Activated CD8-positive, alpha-beta T cell treated with anti-CD3 and anti-CD28 coated beads for 36 hours (primary cell): Measurements from ENCODE around the gene CD2. TPM values are rescaled to one million over a fixed set of nuclear protein-coding genes. Genes with fewer than 3 reads are reported as not detected.
A peak's percentile ranks its signal among the peaks of the same experiment; 100 is the strongest.

ENCODE experiments used
- ATAC-seq: fragments of 200-7000 bp; cut with Tn5 transposase; one replicate; pipeline ENCODE4 v1.10.0; 2021; ENCODE audit warnings: mild to moderate bottlenecking, moderate library complexity
- CTCF ChIA-PET: fragments of 350-600 bp; sonication (Branson Sonifier 250); formaldehyde crosslinking; loops from one replicate; lab custom pipeline; 2021; ENCODE audit warnings: antibody characterized with exemption; lab: Charles Lee
- POLR2A ChIA-PET: fragments of 350-600 bp; sonication (Branson Sonifier 250); formaldehyde crosslinking; loops from one replicate; lab custom pipeline; 2021; ENCODE audit warnings: antibody characterized with exemption; lab: Charles Lee
- DNase-seq: peaks from one replicate; pipeline ENCODE4 v3.0.0-alpha.2; 2020
- H3K27ac Mint-ChIP-seq: one replicate; pipeline ENCODE4 v1.8.0; 2021; ENCODE audit warnings: mild to moderate bottlenecking, mixed read lengths
- H3K27me3 Mint-ChIP-seq: one replicate; pipeline ENCODE4 v1.8.0; 2021; ENCODE audit warnings: mixed read lengths
- H3K36me3 Mint-ChIP-seq: one replicate; pipeline ENCODE4 v1.8.0; 2021; ENCODE audit warnings: low read depth, mixed read lengths
- H3K4me1 Mint-ChIP-seq: one replicate; pipeline ENCODE4 v1.8.0; 2021; ENCODE audit warnings: low read depth, mixed read lengths
- H3K4me3 Mint-ChIP-seq: one replicate; pipeline ENCODE4 v1.8.0; 2021; ENCODE audit warnings: mild to moderate bottlenecking, moderate library complexity, mixed read lengths
- H3K9me3 Mint-ChIP-seq: one replicate; pipeline ENCODE4 v1.8.0; 2021; ENCODE audit warnings: mixed read lengths
- CTCF ChIP-seq: fragments of 200-600 bp; IDR thresholded peaks from one replicate; pipeline ENCODE4 v1.8.0; 2022; ENCODE audit warnings: antibody characterized with exemption, mild to moderate bottlenecking
- intact Hi-C: fragments of 100-400 bp; cut with micrococcal nuclease; formaldehyde crosslinking; loops from one replicate; pipeline ENCODE4 v1.10.0; 2022
- total RNA-seq, 2 experiments: library from RNA; stranded (reverse); gene quantifications; one replicate each; pipeline ENCODE4 v1.2.3, GENCODE V29; 2021

The CD2 gene
- total RNA-seq, 2 experiments from 2014 or later = 217 to 220 TPM

GRCh38 chr1:116741836-116742565, 12.2 kb upstream of the CD2 start:
- Mint-ChIP-seq H3K27me3 (no peaks in the 10 kb centered on the region), H3K4me1 (peaks cover 43% of the 10 kb centered on the region), H3K27ac (peak overlapping the region; percentile 30), H3K36me3 (peaks cover 48% of the 10 kb centered on the region), H3K9me3 (peaks cover 49% of the 10 kb centered on the region), H3K4me3 (no peak overlapping the region)
- no peak for TF ChIP-seq CTCF
- intact Hi-C loops = no loop called here
- DNase-seq (no peak), ATAC-seq (no peak)
- POLR2A ChIA-PET = interaction anchor here (1.2 to 23.7 kb wide), 3 partner anchors 10 to 65 kb away, joined by 3 to 850 read pairs (median 243); partner anchors contain the start of gene CD2
- CTCF ChIA-PET = interaction anchor here (1.2 to 7.0 kb wide), 3 partner anchors 12 to 22 kb away, joined by 4 to 102 read pairs (median 5); partner anchors contain the start of gene CD2

GRCh38 chr1:116743535-116743934, 10.7 kb upstream of the CD2 start:
- Mint-ChIP-seq H3K4me1 (peaks cover 29% of the 10 kb centered on the region), H3K36me3 (peaks cover 62% of the 10 kb centered on the region), H3K4me3 (no peak overlapping the region), H3K9me3 (peaks cover 65% of the 10 kb centered on the region), H3K27ac (no peak overlapping the region), H3K27me3 (no peaks in the 10 kb centered on the region)
- intact Hi-C loops = no loop called here
- DNase-seq = no peak
- no peak for ATAC-seq
- TF ChIP-seq CTCF = no peak
- CTCF ChIA-PET = interaction anchor here (1.8 kb wide), 1 partner anchor 21 kb away, joined by 4 read pairs; no protein-coding TSS in a partner anchor
- POLR2A ChIA-PET = interaction anchor here (8.2 to 23.7 kb wide), 2 partner anchors 8 to 23 kb away, joined by 243 to 850 read pairs; partner anchors contain the start of gene CD2

GRCh38 chr1:116748272-116748671, 6.0 kb upstream of the CD2 start:
- H3K4me3 Mint-ChIP-seq = no peak overlapping the region
- CTCF ChIA-PET = interaction anchor here (0.7 to 0.8 kb wide), 2 partner anchors 9 to 16 kb away, joined by 3 read pairs; no protein-coding TSS in a partner anchor
- H3K27me3 Mint-ChIP-seq = no peaks in the 10 kb centered on the region
- POLR2A ChIA-PET = interaction anchor here (0.8 to 23.7 kb wide), 4 partner anchors 8 to 62 kb away, joined by 3 to 850 read pairs (median 123); no protein-coding TSS in a partner anchor
- peaks cover 61% of the 10 kb centered on the region for H3K36me3 Mint-ChIP-seq
- H3K27ac Mint-ChIP-seq = no peak overlapping the region
- DNase-seq = no peak
- ATAC-seq = no peak
- H3K9me3 Mint-ChIP-seq = peaks cover 65% of the 10 kb centered on the region
- H3K4me1 Mint-ChIP-seq = peaks cover 17% of the 10 kb centered on the region
- intact Hi-C loops = no loop called here
- no peak for TF ChIP-seq CTCF

DNA sequence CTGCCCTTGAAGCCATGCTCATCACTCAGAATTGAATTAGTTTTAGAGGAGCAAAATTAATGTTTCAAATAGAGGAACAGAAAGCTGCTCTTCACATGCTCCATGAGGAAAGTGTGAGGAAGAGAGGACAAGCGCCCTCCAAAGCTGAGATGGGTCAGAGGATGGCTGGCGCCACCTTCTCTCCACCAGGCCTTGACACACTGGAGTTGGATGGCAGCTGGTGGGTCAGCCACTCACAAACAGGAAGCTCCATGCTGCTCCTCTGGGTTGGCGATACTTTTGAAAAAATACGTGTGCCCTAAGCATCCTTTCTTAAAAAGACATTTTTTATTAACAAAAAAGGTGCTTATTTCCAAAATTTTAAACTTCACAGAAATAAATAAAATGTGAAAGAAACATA, 3.1 kb upstream of the CD2 start:
- H3K27me3 Mint-ChIP-seq = no peaks in the 10 kb centered on the region
- peaks cover 62% of the 10 kb centered on the region for H3K36me3 Mint-ChIP-seq
- ATAC-seq (peak; percentile 19), DNase-seq (peak; percentile 47)
- peaks cover 40% of the 10 kb centered on the region for H3K9me3 Mint-ChIP-seq
- no peak for TF ChIP-seq CTCF
- H3K4me1 Mint-ChIP-seq = peaks cover 23% of the 10 kb centered on the region
- intact Hi-C loops = loop anchor here (10.0 kb wide), 1 partner anchor 376 kb away; the partner anchor contains the start of gene ATP1A1
- ChIA-PET POLR2A (interaction anchor here (0.8 to 23.7 kb wide), 6 partner anchors 11 to 310 kb away, joined by 3 to 850 read pairs (median 89); partner anchors contain the start of gene TTF2), CTCF (interaction anchor here (0.8 to 6.7 kb wide), 6 partner anchors 12 to 79 kb away, joined by 4 to 102 read pairs (median 9); no protein-coding TSS in a partner anchor)
- peak overlapping the region; percentile 70 for H3K4me3 Mint-ChIP-seq
- peak overlapping the region; percentile 96 for H3K27ac Mint-ChIP-seq
